ENCODE measurements around the gene CD3D.

- no peak for TF ChIP-seq CTCF (IDR thresholded peaks at IDR 0.05)
- no peak for TF ChIP-seq POLR2A (IDR thresholded peaks at IDR 0.05)
Observed at GRCh38 chr11:118380571-118380970, 38.1 kb upstream of the CD3D start.

Measured in heart left ventricle (tissue), 13 donors.